HG03520 (cell line): Measurements from ENCODE around the gene OGDHL.
"Not testable (repeated sequence)": the region's sequence is repeated elsewhere in the genome, so short reads cannot be mapped to it uniquely, and the experiment has no call there.

ENCODE experiments used
- ATAC-seq: cut with Tn5 transposase; IDR thresholded peaks from one replicate; pipeline ENCODE4 v1.9.1; 2021; ENCODE audit warnings: mild to moderate bottlenecking, moderate library complexity; ENCODE audit not compliant: unreplicated experiment

Gene OGDHL

GRCh38 chr10:49761789-49762565, at the start of gene OGDHL:
TSS of gene OGDHL (minus strand) at chr10:49762323. CDS start at chr10:49758592, 3,731 bp downstream.
- peak; percentile 83 for ATAC-seq

- ATAC-seq = no peak
Observed at GRCh38 chr10:49803988-49804387, 41.9 kb upstream of the OGDHL start.

GRCh38 chr10:49798275-49798674, 36.2 kb upstream of the OGDHL start:
- ATAC-seq = no peak

- ATAC-seq = no peak
Observed at GRCh38 chr10:49791100-49791499, 29.0 kb upstream of the OGDHL start.

GRCh38 chr10:49784681-49785080, 22.6 kb upstream of the OGDHL start:
- no peak for ATAC-seq

- ATAC-seq = no peak
Observed at GRCh38 chr10:49783645-49784044, 21.5 kb upstream of the OGDHL start.

- no peak for ATAC-seq
Observed at GRCh38 chr10:49781247-49781646, 19.1 kb upstream of the OGDHL start.

GRCh38 chr10:49778197-49778596, 16.1 kb upstream of the OGDHL start:
- no peak for ATAC-seq

GRCh38 chr10:49776851-49777250, 14.7 kb upstream of the OGDHL start:
- ATAC-seq = no peak

- ATAC-seq = no peak
Observed at GRCh38 chr10:49775014-49775413, 12.9 kb upstream of the OGDHL start.

- ATAC-seq = not testable (repeated sequence)
Observed at GRCh38 chr10:49772944-49773343, 10.8 kb upstream of the OGDHL start.

GRCh38 chr10:49771046-49771445, 8.9 kb upstream of the OGDHL start:
- not testable (repeated sequence) for ATAC-seq

GRCh38 chr10:49769692-49770091, 7.6 kb upstream of the OGDHL start:
- no peak for ATAC-seq

- no peak for ATAC-seq
Observed at GRCh38 chr10:49768731-49769130, 6.6 kb upstream of the OGDHL start.

GRCh38 chr10:49768329-49768728, 6.2 kb upstream of the OGDHL start:
- no peak for ATAC-seq

GRCh38 chr10:49767752-49768151, 5.6 kb upstream of the OGDHL start:
- no peak for ATAC-seq

GRCh38 chr10:49766484-49766883, 4.4 kb upstream of the OGDHL start:
- ATAC-seq = no peak

- ATAC-seq = no peak
Observed at GRCh38 chr10:49762566-49762877, 399 bp upstream of the OGDHL start.

- no peak for ATAC-seq
Observed at GRCh38 chr10:49761201-49761788, 828 bp downstream of the OGDHL start.

GRCh38 chr10:49760789-49761188, 1.3 kb downstream of the OGDHL start:
- no peak for ATAC-seq

GRCh38 chr10:49759787-49760551, 2.2 kb downstream of the OGDHL start:
- no peak for ATAC-seq
